ENCODE data around the gene NEDD4L.
A peak's percentile ranks its signal among the peaks of the same experiment; 100 is the strongest.
"Not testable (repeated sequence)": the region's sequence is repeated elsewhere in the genome, so short reads cannot be mapped to it uniquely, and the experiment has no call there.

NEDD4L gene

GRCh38 chr18:58166278-58166844, 122.3 kb downstream of the NEDD4L start:
- DNase-seq, result no peak
- in situ Hi-C loops (cut with MboI; ENCODE audit: low pct_unique_long_range_greater_than_20kb, low sequenced_read_pairs), result no loop called here

GRCh38 chr18:58167073-58167472, 123.0 kb downstream of the NEDD4L start:
- no peak for DNase-seq
- in situ Hi-C loops (cut with MboI; ENCODE audit: low pct_unique_long_range_greater_than_20kb, low sequenced_read_pairs), result no loop called here

- in situ Hi-C loops (cut with MboI; ENCODE audit: low pct_unique_long_range_greater_than_20kb, low sequenced_read_pairs), result no loop called here
- DNase-seq, result no peak
Measured at GRCh38 chr18:58168221-58168620, 124.2 kb downstream of the NEDD4L start.

GRCh38 chr18:58168993-58169392, 125.0 kb downstream of the NEDD4L start:
- in situ Hi-C loops (cut with MboI; ENCODE audit: low pct_unique_long_range_greater_than_20kb, low sequenced_read_pairs), result no loop called here
- DNase-seq, result no peak

- DNase-seq, result no peak
Measured at GRCh38 chr18:58169472-58169871, 125.4 kb downstream of the NEDD4L start.

GRCh38 chr18:58170036-58170435, 126.0 kb downstream of the NEDD4L start:
- in situ Hi-C loops (cut with MboI; ENCODE audit: low pct_unique_long_range_greater_than_20kb, low sequenced_read_pairs); DNase-seq: not testable (repeated sequence)

More at GRCh38 chr18:58169472-58169871, 125.4 kb downstream of the NEDD4L start:
- in situ Hi-C loops (cut with MboI; ENCODE audit: low pct_unique_long_range_greater_than_20kb, low sequenced_read_pairs), result no loop called here

GRCh38 chr18:58172031-58172430, 128.0 kb downstream of the NEDD4L start:
- in situ Hi-C loops (cut with MboI; ENCODE audit: low pct_unique_long_range_greater_than_20kb, low sequenced_read_pairs), result no loop called here
- no peak for DNase-seq

GRCh38 chr18:58174285-58174684, 130.3 kb downstream of the NEDD4L start:
- in situ Hi-C loops (cut with MboI; ENCODE audit: low pct_unique_long_range_greater_than_20kb, low sequenced_read_pairs), result no loop called here
- no peak for DNase-seq

GRCh38 chr18:58175122-58175785, 131.2 kb downstream of the NEDD4L start:
- in situ Hi-C loops (cut with MboI; ENCODE audit: low pct_unique_long_range_greater_than_20kb, low sequenced_read_pairs), result no loop called here
- DNase-seq, result no peak

- DNase-seq, result no peak
- in situ Hi-C loops (cut with MboI; ENCODE audit: low pct_unique_long_range_greater_than_20kb, low sequenced_read_pairs), result no loop called here
Measured at GRCh38 chr18:58175786-58176176, 131.8 kb downstream of the NEDD4L start.

GRCh38 chr18:58177004-58177717, 133.1 kb downstream of the NEDD4L start:
- in situ Hi-C loops (cut with MboI; ENCODE audit: low pct_unique_long_range_greater_than_20kb, low sequenced_read_pairs), result no loop called here
- DNase-seq, result no peak

- no peak for DNase-seq
- in situ Hi-C loops (cut with MboI; ENCODE audit: low pct_unique_long_range_greater_than_20kb, low sequenced_read_pairs), result no loop called here
Measured at GRCh38 chr18:58177896-58178470, 134.0 kb downstream of the NEDD4L start.

- no peak for DNase-seq
- in situ Hi-C loops (cut with MboI; ENCODE audit: low pct_unique_long_range_greater_than_20kb, low sequenced_read_pairs), result no loop called here
Measured at GRCh38 chr18:58178511-58178910, 134.5 kb downstream of the NEDD4L start.

GRCh38 chr18:58180172-58180571, 136.1 kb downstream of the NEDD4L start:
- no peak for DNase-seq
- in situ Hi-C loops (cut with MboI; ENCODE audit: low pct_unique_long_range_greater_than_20kb, low sequenced_read_pairs), result no loop called here

GRCh38 chr18:58180738-58181353, 136.8 kb downstream of the NEDD4L start:
- DNase-seq, result peak; percentile 72
- in situ Hi-C loops (cut with MboI; ENCODE audit: low pct_unique_long_range_greater_than_20kb, low sequenced_read_pairs), result no loop called here

GRCh38 chr18:58181988-58182387, 138.0 kb downstream of the NEDD4L start:
- in situ Hi-C loops (cut with MboI; ENCODE audit: low pct_unique_long_range_greater_than_20kb, low sequenced_read_pairs), result no loop called here
- DNase-seq, result no peak

GRCh38 chr18:58183226-58183625, 139.2 kb downstream of the NEDD4L start:
- DNase-seq, result no peak
- in situ Hi-C loops (cut with MboI; ENCODE audit: low pct_unique_long_range_greater_than_20kb, low sequenced_read_pairs), result no loop called here

- in situ Hi-C loops (cut with MboI; ENCODE audit: low pct_unique_long_range_greater_than_20kb, low sequenced_read_pairs), result no loop called here
- no peak for DNase-seq
Measured at GRCh38 chr18:58186258-58186948, 142.4 kb downstream of the NEDD4L start.

GRCh38 chr18:58187674-58188073, 143.6 kb downstream of the NEDD4L start:
- in situ Hi-C loops (cut with MboI; ENCODE audit: low pct_unique_long_range_greater_than_20kb, low sequenced_read_pairs), result no loop called here
- no peak for DNase-seq

All from KBM-7 (cell line).